ENCODE data around the gene BAAT. TPM values are rescaled to one million over a fixed set of nuclear protein-coding genes. Genes with fewer than 3 reads are reported as not detected.

BAAT gene
- total RNA-seq, 1 experiment from 2014 or later, result not detected

- Histone ChIP-seq H3K79me2 (ENCODE audit: low read depth) (no peaks in the 10 kb centered on the region), H3K36me3 (ENCODE audit: low read depth) (no peaks in the 10 kb centered on the region), H2AFZ (no peak overlapping the region), H3K4me3 (no peak overlapping the region), H3K4me1 (replicated peaks; ENCODE audit: insufficient read depth) (no peaks in the 10 kb centered on the region), H3K27ac (no peak overlapping the region), H4K20me1 (ENCODE audit: insufficient read depth) (no peaks in the 10 kb centered on the region), H3K27me3 (ENCODE audit: insufficient read depth, low read depth) (no peaks in the 10 kb centered on the region), H3K4me2 (no peak overlapping the region), H3K9me3 (ENCODE audit: insufficient read depth, low read depth) (no peaks in the 10 kb centered on the region), H3F3A (ENCODE audit: insufficient read depth, low read depth) (no peaks in the 10 kb centered on the region), H3K9me2 (ENCODE audit: insufficient read depth) (no peaks in the 10 kb centered on the region)
- ChIA-PET CTCF (interaction anchor here (0.7 kb wide), 1 partner anchor 119 kb away, joined by 7 read pairs; no protein-coding TSS in a partner anchor), POLR2A (ENCODE audit: unreplicated experiment) (no interaction called here)
- no peak for DNase-seq
- no peak for TF ChIP-seq CTCF (conservative IDR thresholded peaks at IDR 0.05)
- TF ChIP-seq EZH2 (IDR thresholded peaks at IDR 0.05; ENCODE audit: low read depth), result no peak
- intact Hi-C loops (cut with micrococcal nuclease; ENCODE audit: unreplicated experiment), result no loop called here
- BruUV-seq (replicated peaks), result no TSS peak
Observed at GRCh38 chr9:101323129-101323528, 61.7 kb downstream of the BAAT start.

GRCh38 chr9:101317735-101318134 is 67.1 kb downstream of the BAAT start:
- CTCF ChIA-PET, result no interaction called here
- Histone ChIP-seq H3F3A (ENCODE audit: insufficient read depth, low read depth) (no peaks in the 10 kb centered on the region), H4K20me1 (ENCODE audit: insufficient read depth) (no peaks in the 10 kb centered on the region; the same call in 1 of the 2 replicates), H3K27ac (no peak overlapping the region), H3K9me2 (ENCODE audit: insufficient read depth) (no peaks in the 10 kb centered on the region), H3K36me3 (ENCODE audit: low read depth) (no peaks in the 10 kb centered on the region), H3K27me3 (ENCODE audit: insufficient read depth, low read depth) (peaks cover 5% of the 10 kb centered on the region; the same call in 1 of the 2 replicates), H3K4me1 (replicated peaks; ENCODE audit: insufficient read depth) (no peaks in the 10 kb centered on the region), H2AFZ (no peak overlapping the region), H3K79me2 (ENCODE audit: low read depth) (no peaks in the 10 kb centered on the region), H3K4me2 (no peak overlapping the region), H3K4me3 (no peak overlapping the region), H3K9me3 (ENCODE audit: insufficient read depth, low read depth) (no peaks in the 10 kb centered on the region)
- TF ChIP-seq EZH2 (IDR thresholded peaks at IDR 0.05; ENCODE audit: low read depth) (no peak), CTCF (conservative IDR thresholded peaks at IDR 0.05) (no peak)
- intact Hi-C loops (cut with micrococcal nuclease; ENCODE audit: unreplicated experiment), result no loop called here
- DNase-seq, result no peak
- no TSS peak for BruUV-seq (replicated peaks)
- POLR2A ChIA-PET (ENCODE audit: unreplicated experiment), result no interaction called here

- DNase-seq, result no peak
- no peaks in the 10 kb centered on the region for H3K9me2 ChIP-seq (ENCODE audit: insufficient read depth)
- H3K9me3 ChIP-seq (ENCODE audit: insufficient read depth, low read depth), result no peaks in the 10 kb centered on the region
- intact Hi-C loops (cut with micrococcal nuclease; ENCODE audit: unreplicated experiment), result no loop called here
- no peak overlapping the region for H3K4me2 ChIP-seq
- TF ChIP-seq EZH2 (IDR thresholded peaks at IDR 0.05; ENCODE audit: low read depth) (no peak), CTCF (conservative IDR thresholded peaks at IDR 0.05) (no peak)
- no TSS peak for BruUV-seq (replicated peaks)
- H2AFZ ChIP-seq, result no peak overlapping the region
- no peaks in the 10 kb centered on the region for H3K4me1 ChIP-seq (replicated peaks; ENCODE audit: insufficient read depth)
- H3K4me3 ChIP-seq, result no peak overlapping the region
- H4K20me1 ChIP-seq (ENCODE audit: insufficient read depth), result no peaks in the 10 kb centered on the region; the same call in 1 of the 2 replicates
- H3F3A ChIP-seq (ENCODE audit: insufficient read depth, low read depth), result no peaks in the 10 kb centered on the region
- no peaks in the 10 kb centered on the region for H3K79me2 ChIP-seq (ENCODE audit: low read depth)
- POLR2A ChIA-PET (ENCODE audit: unreplicated experiment), result no interaction called here
- H3K27ac ChIP-seq, result no peak overlapping the region
- no peaks in the 10 kb centered on the region for H3K36me3 ChIP-seq (ENCODE audit: low read depth)
- H3K27me3 ChIP-seq (ENCODE audit: insufficient read depth, low read depth), result peaks cover 11% of the 10 kb centered on the region; the same call in 1 of the 2 replicates
- CTCF ChIA-PET, result interaction anchor here (1.0 kb wide), 1 partner anchor 713 kb away, joined by 3 read pairs; no protein-coding TSS in a partner anchor
Observed at GRCh38 chr9:101315112-101315450, 69.7 kb downstream of the BAAT start.
